CD4-positive, alpha-beta T cell treated with Interleukin-10 for 1 hour (primary cell): Measurements from ENCODE around the gene VKORC1L1.
"Not testable (repeated sequence)": the region's sequence is repeated elsewhere in the genome, so short reads cannot be mapped to it uniquely, and the experiment has no call there.

Experiments
- DNase-seq: peaks from one replicate; pipeline ENCODE4 v3.0.0-alpha.2; 2020

VKORC1L1 gene

GRCh38 chr7:65945787-65946186, 72.9 kb downstream of the VKORC1L1 start:
- not testable (repeated sequence) for DNase-seq

- peak; percentile 1 for DNase-seq
Measured at GRCh38 chr7:65946904-65947303, 74.0 kb downstream of the VKORC1L1 start.

- no peak for DNase-seq
Measured at GRCh38 chr7:65951837-65952578, 79.1 kb downstream of the VKORC1L1 start.

- DNase-seq: no peak
Measured at GRCh38 chr7:65953001-65953720, 80.3 kb downstream of the VKORC1L1 start.

- DNase-seq: no peak
Measured at GRCh38 chr7:65953890-65954450, 81.1 kb downstream of the VKORC1L1 start.

- DNase-seq: no peak
Measured at GRCh38 chr7:65955718-65956117, 82.8 kb downstream of the VKORC1L1 start.

- no peak for DNase-seq
Measured at GRCh38 chr7:65960351-65961074, 87.6 kb downstream of the VKORC1L1 start.

- no peak for DNase-seq
Measured at GRCh38 chr7:65962033-65962432, 89.2 kb downstream of the VKORC1L1 start.

GRCh38 chr7:65964671-65965070, 91.8 kb downstream of the VKORC1L1 start:
- DNase-seq: not testable (repeated sequence)

GRCh38 chr7:65966146-65966545, 93.3 kb downstream of the VKORC1L1 start:
- DNase-seq: no peak

- no peak for DNase-seq
Measured at GRCh38 chr7:65967361-65968155, 94.7 kb downstream of the VKORC1L1 start.

GRCh38 chr7:65968256-65969185, 95.6 kb downstream of the VKORC1L1 start:
- DNase-seq: no peak

- DNase-seq: no peak
Measured at GRCh38 chr7:65971021-65971420, 98.1 kb downstream of the VKORC1L1 start.

- DNase-seq: no peak
Measured at GRCh38 chr7:65972976-65973375, 100.1 kb downstream of the VKORC1L1 start.

- DNase-seq: no peak
Measured at GRCh38 chr7:65974191-65974801, 101.4 kb downstream of the VKORC1L1 start.

- no peak for DNase-seq
Measured at GRCh38 chr7:65974876-65975275, 102.0 kb downstream of the VKORC1L1 start.

GRCh38 chr7:65975814-65976445, 103.1 kb downstream of the VKORC1L1 start:
- DNase-seq: no peak

- DNase-seq: no peak
Measured at GRCh38 chr7:65976659-65977196, 103.9 kb downstream of the VKORC1L1 start.

GRCh38 chr7:65978891-65979582, 106.2 kb downstream of the VKORC1L1 start:
- DNase-seq: no peak
